Muscle layer of duodenum (tissue), 2 donors: Measurements from ENCODE around the gene TMIGD3.

Experiments used
- H3K27ac ChIP-seq: one replicate; pipeline ENCODE4 v1.7.0; 2013; ENCODE audit warnings: mild to moderate bottlenecking, low read length
- H3K27me3 ChIP-seq: one replicate; pipeline ENCODE4 v1.7.0; 2013; ENCODE audit warnings: low read depth, mild to moderate bottlenecking, control low read depth, low read length
- H3K36me3 ChIP-seq, 2 donors: one replicate each; pipeline ENCODE4 v1.7.0; 2013; ENCODE audit warnings: low read length in 2 of 2, control low read depth in 1 of 2, mild to moderate bottlenecking in 1 of 2; ENCODE audit not compliant: insufficient read depth in 2 of 2, control insufficient read depth in 1 of 2
- H3K4me1 ChIP-seq, 2 donors: one replicate each; pipeline ENCODE4 v1.7.0; 2013; ENCODE audit warnings: low read length in 2 of 2, mild to moderate bottlenecking in 2 of 2, control low read depth in 1 of 2, moderate library complexity in 1 of 2; ENCODE audit not compliant: insufficient read depth in 2 of 2, control insufficient read depth in 1 of 2
- H3K4me3 ChIP-seq, 2 donors: one replicate each; pipeline ENCODE4 v1.7.0; 2013; ENCODE audit warnings: low read length in 2 of 2, low read depth in 1 of 2, mild to moderate bottlenecking in 1 of 2
- H3K9me3 ChIP-seq, 2 donors: one replicate each; pipeline ENCODE4 v1.7.0; 2013; ENCODE audit warnings: low read length in 2 of 2, control low read depth in 1 of 2, mild to moderate bottlenecking in 1 of 2; ENCODE audit not compliant: control insufficient read depth in 1 of 2
- donor health status: healthy.

The TMIGD3 gene

DNA sequence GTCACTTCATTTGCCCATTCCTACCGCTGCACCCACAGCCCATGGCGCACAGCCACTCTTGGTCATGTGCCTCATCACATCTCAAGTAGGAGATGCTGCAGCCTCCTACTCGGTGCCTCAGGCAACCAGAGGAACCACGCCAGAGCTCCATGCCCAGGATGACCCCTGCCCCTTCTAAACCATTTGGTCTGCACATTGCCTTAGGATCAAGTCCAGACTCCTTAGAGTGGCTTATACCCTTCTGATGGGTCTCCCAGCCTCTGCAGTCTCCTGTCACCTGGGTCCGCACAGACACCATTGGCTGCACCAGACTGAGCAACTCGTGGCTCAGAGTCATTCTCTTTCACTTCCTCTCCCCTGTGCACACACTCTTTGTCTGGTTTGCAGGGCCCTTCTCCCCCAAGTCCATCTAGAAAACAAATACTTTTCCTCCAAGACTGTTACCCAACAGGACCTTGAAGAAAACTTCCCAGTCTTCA, 2.2 kb upstream of the TMIGD3 start:
- Histone ChIP-seq H3K27me3 (no peaks in the 10 kb centered on the region), H3K4me3 (no peak overlapping the region), H3K4me1 (peaks cover 11 to 41% of the 10 kb centered on the region in 2 donors), H3K9me3 (no peaks in the 10 kb centered on the region), H3K36me3 (peaks cover 0 to 4% of the 10 kb centered on the region in 2 donors), H3K27ac (peak overlapping the region; percentile 64)

- Histone ChIP-seq H3K9me3 (no peaks in the 10 kb centered on the region), H3K27ac (peak overlapping the region; percentile 46), H3K4me3 (no peak overlapping the region), H3K36me3 (peaks cover 0 to 4% of the 10 kb centered on the region in 2 donors), H3K4me1 (peaks cover 10 to 26% of the 10 kb centered on the region in 2 donors), H3K27me3 (no peaks in the 10 kb centered on the region)
Measured at GRCh38 chr1:111504097-111504496, 664 bp upstream of the TMIGD3 start.

DNA sequence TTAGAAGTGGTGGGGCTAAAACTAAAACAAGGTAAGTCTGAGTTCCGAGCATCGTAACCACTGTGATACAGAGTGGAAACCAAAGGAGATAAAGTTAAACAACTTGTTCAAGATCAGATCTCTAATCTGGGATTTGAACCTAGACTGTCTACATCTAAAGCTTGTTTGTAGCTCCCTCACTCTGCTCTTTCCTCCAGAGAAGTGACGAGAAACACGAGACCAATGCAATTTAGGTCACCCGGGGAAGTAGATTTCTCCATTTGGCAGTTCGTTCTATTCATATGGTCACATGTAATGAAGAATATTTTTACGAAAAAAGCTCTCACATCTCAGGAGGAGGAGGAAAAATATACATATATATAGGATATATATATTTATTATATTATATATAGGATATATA, 1.8 kb downstream of the TMIGD3 start:
- H3K4me1 ChIP-seq: peaks cover 0 to 13% of the 10 kb centered on the region in 2 donors
- no peaks in the 10 kb centered on the region for H3K36me3 ChIP-seq
- H3K27me3 ChIP-seq: no peaks in the 10 kb centered on the region
- peak overlapping the region; percentile 17 for H3K27ac ChIP-seq
- no peaks in the 10 kb centered on the region for H3K9me3 ChIP-seq
- peak overlapping the region in 1 of 2 donors; percentile 30 for H3K4me3 ChIP-seq

DNA sequence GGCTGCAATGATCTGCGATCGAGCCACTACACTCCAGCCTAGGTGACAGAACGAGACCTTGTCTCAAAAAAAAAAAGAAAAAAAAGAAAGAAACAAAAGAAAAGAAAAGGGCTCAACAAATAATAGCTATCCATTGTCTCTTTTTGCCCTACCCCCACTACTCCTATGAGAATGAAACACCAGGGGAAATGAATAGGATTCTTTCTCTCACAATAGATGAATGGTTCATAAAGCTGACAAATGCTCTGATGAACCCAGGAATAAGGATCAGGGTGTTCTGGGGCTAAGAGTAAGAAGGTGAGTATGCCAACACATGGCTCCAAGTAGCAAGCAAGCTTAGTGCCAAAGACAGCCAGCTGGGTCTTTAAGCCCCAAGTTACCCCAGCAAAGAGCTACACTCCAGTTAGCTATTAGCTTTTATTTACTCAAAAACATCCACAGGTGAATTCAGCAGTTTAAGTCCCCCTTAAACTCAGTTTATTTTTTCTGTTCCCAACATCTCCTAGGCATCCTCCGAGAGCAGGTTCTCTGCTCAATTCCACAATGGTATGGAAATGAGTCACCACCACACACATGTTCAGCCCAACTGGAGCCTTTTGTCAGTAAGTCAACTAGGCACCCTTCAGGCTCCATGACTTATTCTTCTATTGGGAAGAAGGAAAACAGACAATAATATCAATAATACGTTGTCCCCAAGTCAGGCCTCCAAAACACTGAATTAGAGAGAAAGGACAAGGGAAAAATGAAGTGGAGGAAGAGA, 4.2 kb downstream of the TMIGD3 start:
- no peaks in the 10 kb centered on the region for H3K9me3 ChIP-seq
- no peak overlapping the region for H3K4me3 ChIP-seq
- no peaks in the 10 kb centered on the region for H3K4me1 ChIP-seq
- H3K27ac ChIP-seq: no peak overlapping the region
- H3K36me3 ChIP-seq: no peaks in the 10 kb centered on the region
- no peaks in the 10 kb centered on the region for H3K27me3 ChIP-seq

DNA sequence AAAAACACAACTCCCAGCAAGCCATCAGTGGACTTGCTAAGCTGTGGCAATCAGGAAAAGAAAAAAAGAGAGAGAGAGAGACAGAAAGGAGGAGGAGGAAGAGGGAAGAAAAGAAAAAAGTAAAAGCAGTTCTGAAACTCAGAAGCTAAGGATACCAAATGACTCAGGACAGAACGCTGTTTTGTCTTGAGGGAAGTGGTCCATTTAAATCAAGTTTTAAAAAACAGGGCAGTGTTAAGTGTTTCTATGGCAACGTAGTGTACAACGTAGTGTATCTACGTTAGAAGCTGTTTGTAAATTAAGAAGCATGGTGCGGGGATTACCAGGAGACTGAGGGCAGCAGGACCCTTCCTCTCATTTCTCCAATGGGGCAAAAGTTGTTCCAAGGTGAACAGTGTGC, 5.8 kb downstream of the TMIGD3 start:
- Histone ChIP-seq H3K27me3 (no peaks in the 10 kb centered on the region), H3K9me3 (no peaks in the 10 kb centered on the region), H3K27ac (no peak overlapping the region), H3K36me3 (no peaks in the 10 kb centered on the region), H3K4me1 (no peaks in the 10 kb centered on the region), H3K4me3 (no peak overlapping the region)

GRCh38 chr1:111496398-111496797, 7.0 kb downstream of the TMIGD3 start:
- Histone ChIP-seq H3K4me1 (no peaks in the 10 kb centered on the region), H3K4me3 (no peak overlapping the region), H3K27ac (no peak overlapping the region), H3K9me3 (no peaks in the 10 kb centered on the region), H3K27me3 (no peaks in the 10 kb centered on the region), H3K36me3 (no peaks in the 10 kb centered on the region)

GRCh38 chr1:111491070-111491469, 12.4 kb downstream of the TMIGD3 start:
- Histone ChIP-seq H3K27me3 (no peaks in the 10 kb centered on the region), H3K27ac (peak overlapping the region; percentile 26), H3K4me1 (no peaks in the 10 kb centered on the region), H3K36me3 (no peaks in the 10 kb centered on the region), H3K9me3 (no peaks in the 10 kb centered on the region), H3K4me3 (no peak overlapping the region)

- H3K4me3 ChIP-seq: no peak overlapping the region
- H3K27ac ChIP-seq: peak overlapping the region; percentile 26
- H3K36me3 ChIP-seq: no peaks in the 10 kb centered on the region
- no peaks in the 10 kb centered on the region for H3K27me3 ChIP-seq
- no peaks in the 10 kb centered on the region for H3K4me1 ChIP-seq
- no peaks in the 10 kb centered on the region for H3K9me3 ChIP-seq
Measured at GRCh38 chr1:111490220-111490619, 13.2 kb downstream of the TMIGD3 start.

GRCh38 chr1:111489604-111490003, 13.8 kb downstream of the TMIGD3 start:
- H3K4me1 ChIP-seq: no peaks in the 10 kb centered on the region
- H3K27me3 ChIP-seq: no peaks in the 10 kb centered on the region
- H3K9me3 ChIP-seq: no peaks in the 10 kb centered on the region
- H3K36me3 ChIP-seq: no peaks in the 10 kb centered on the region
- H3K4me3 ChIP-seq: no peak overlapping the region
- H3K27ac ChIP-seq: peak overlapping the region; percentile 71

DNA sequence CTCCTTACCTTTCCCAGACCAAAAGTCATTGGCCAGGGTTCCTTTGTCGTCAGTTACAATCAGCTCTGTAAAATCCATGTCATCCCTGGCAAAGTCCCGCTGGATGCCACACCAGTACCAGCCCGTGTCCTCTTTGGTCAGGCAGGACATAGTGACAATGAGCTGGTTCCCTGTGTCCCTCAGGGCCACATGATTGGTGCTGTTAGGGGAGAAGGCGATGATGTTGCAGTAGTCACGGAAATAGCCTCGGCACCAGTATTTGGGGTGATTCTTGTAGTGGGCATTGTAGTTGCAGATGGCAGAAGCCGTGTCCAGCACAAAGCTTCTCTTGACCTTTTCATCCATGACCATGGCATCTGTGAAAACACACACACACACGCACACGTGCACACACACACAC, 14.8 kb downstream of the TMIGD3 start:
- H3K27me3 ChIP-seq: no peaks in the 10 kb centered on the region
- H3K4me1 ChIP-seq: no peaks in the 10 kb centered on the region
- H3K9me3 ChIP-seq: no peaks in the 10 kb centered on the region
- H3K36me3 ChIP-seq: no peaks in the 10 kb centered on the region
- H3K27ac ChIP-seq: peak overlapping the region; percentile 71
- no peak overlapping the region for H3K4me3 ChIP-seq

- H3K4me1 ChIP-seq: no peaks in the 10 kb centered on the region
- no peaks in the 10 kb centered on the region for H3K27me3 ChIP-seq
- H3K4me3 ChIP-seq: no peak overlapping the region
- no peaks in the 10 kb centered on the region for H3K9me3 ChIP-seq
- no peaks in the 10 kb centered on the region for H3K36me3 ChIP-seq
- no peak overlapping the region for H3K27ac ChIP-seq
Measured at GRCh38 chr1:111487133-111487532, 16.3 kb downstream of the TMIGD3 start.

- Histone ChIP-seq H3K36me3 (no peaks in the 10 kb centered on the region), H3K4me1 (peaks cover 0 to 5% of the 10 kb centered on the region in 2 donors), H3K27ac (no peak overlapping the region), H3K4me3 (no peak overlapping the region), H3K9me3 (no peaks in the 10 kb centered on the region), H3K27me3 (no peaks in the 10 kb centered on the region)
Measured at GRCh38 chr1:111486431-111486830, 17.0 kb downstream of the TMIGD3 start.
